ENCODE data around the gene EXD1. TPM values are rescaled to one million over a fixed set of nuclear protein-coding genes. Genes with fewer than 3 reads are reported as not detected.
"Not testable (repeated sequence)": the region's sequence is repeated elsewhere in the genome, so short reads cannot be mapped to it uniquely, and the experiment has no call there.

The EXD1 gene
- total RNA-seq, 2 donors from 2014 or later: not detected

GRCh38 chr15:41254560-41254959, 24.0 kb upstream of the EXD1 start:
- no peaks in the 10 kb centered on the region for H3K27me3 Mint-ChIP-seq
- H3K9me3 ChIP-seq (ENCODE audit: control insufficient read depth, low read length, poor library complexity, severe bottlenecking): no peaks in the 10 kb centered on the region
- H3K4me1 Mint-ChIP-seq: peaks cover 6% of the 10 kb centered on the region
- DNase-seq (no peak), ATAC-seq (no peak)
- no peak overlapping the region for H3K27ac Mint-ChIP-seq
- H3K4me3 Mint-ChIP-seq: no peak overlapping the region
- H3K36me3 Mint-ChIP-seq (ENCODE audit: low read depth): peaks cover 5% of the 10 kb centered on the region

GRCh38 chr15:41251411-41251810, 20.9 kb upstream of the EXD1 start:
- Mint-ChIP-seq H3K27me3 (no peaks in the 10 kb centered on the region), H3K4me1 (peaks cover 2% of the 10 kb centered on the region), H3K27ac (no peak overlapping the region), H3K36me3 (ENCODE audit: low read depth) (no peaks in the 10 kb centered on the region), H3K4me3 (no peak overlapping the region)
- ATAC-seq: no peak
- no peak for DNase-seq
- no peaks in the 10 kb centered on the region for H3K9me3 ChIP-seq (ENCODE audit: control insufficient read depth, low read length, poor library complexity, severe bottlenecking)

GRCh38 chr15:41250745-41251144, 20.2 kb upstream of the EXD1 start:
- not testable (repeated sequence) for H3K36me3 Mint-ChIP-seq (ENCODE audit: low read depth); H3K4me3 Mint-ChIP-seq; H3K9me3 ChIP-seq (ENCODE audit: control insufficient read depth, low read length, poor library complexity, severe bottlenecking); DNase-seq; H3K27ac Mint-ChIP-seq; H3K4me1 Mint-ChIP-seq; H3K27me3 Mint-ChIP-seq; ATAC-seq

- peaks cover 2% of the 10 kb centered on the region for H3K4me1 Mint-ChIP-seq
- no peaks in the 10 kb centered on the region for H3K27me3 Mint-ChIP-seq
- no peak overlapping the region for H3K4me3 Mint-ChIP-seq
- H3K27ac Mint-ChIP-seq: no peak overlapping the region
- no peaks in the 10 kb centered on the region for H3K9me3 ChIP-seq (ENCODE audit: control insufficient read depth, low read length, poor library complexity, severe bottlenecking)
- ATAC-seq (no peak), DNase-seq (no peak)
- no peaks in the 10 kb centered on the region for H3K36me3 Mint-ChIP-seq (ENCODE audit: low read depth)
Measured at GRCh38 chr15:41241221-41241964, 10.8 kb upstream of the EXD1 start.

GRCh38 chr15:41238100-41238499, 7.5 kb upstream of the EXD1 start:
- Mint-ChIP-seq H3K27ac (peak overlapping the region; percentile 39), H3K4me1 (peaks cover 8% of the 10 kb centered on the region), H3K4me3 (no peak overlapping the region), H3K27me3 (no peaks in the 10 kb centered on the region), H3K36me3 (ENCODE audit: low read depth) (no peaks in the 10 kb centered on the region)
- ATAC-seq: no peak
- DNase-seq: no peak
- no peaks in the 10 kb centered on the region for H3K9me3 ChIP-seq (ENCODE audit: control insufficient read depth, low read length, poor library complexity, severe bottlenecking)

GRCh38 chr15:41235929-41236328, 5.4 kb upstream of the EXD1 start:
- DNase-seq (no peak), ATAC-seq (no peak)
- H3K36me3 Mint-ChIP-seq (ENCODE audit: low read depth): no peaks in the 10 kb centered on the region
- H3K27me3 Mint-ChIP-seq: no peaks in the 10 kb centered on the region
- H3K9me3 ChIP-seq (ENCODE audit: control insufficient read depth, low read length, poor library complexity, severe bottlenecking): no peaks in the 10 kb centered on the region
- H3K4me3 Mint-ChIP-seq: no peak overlapping the region
- H3K27ac Mint-ChIP-seq: no peak overlapping the region
- peaks cover 19% of the 10 kb centered on the region for H3K4me1 Mint-ChIP-seq

- not testable (repeated sequence) for H3K27ac Mint-ChIP-seq; DNase-seq; ATAC-seq; H3K36me3 Mint-ChIP-seq (ENCODE audit: low read depth); H3K9me3 ChIP-seq (ENCODE audit: control insufficient read depth, low read length, poor library complexity, severe bottlenecking); H3K4me3 Mint-ChIP-seq; H3K27me3 Mint-ChIP-seq
- H3K4me1 Mint-ChIP-seq: peaks cover 21% of the 10 kb centered on the region
Measured at GRCh38 chr15:41235228-41235627, 4.7 kb upstream of the EXD1 start.

GRCh38 chr15:41233367-41233771, 2.8 kb upstream of the EXD1 start:
- no peaks in the 10 kb centered on the region for H3K9me3 ChIP-seq (ENCODE audit: control insufficient read depth, low read length, poor library complexity, severe bottlenecking)
- no peaks in the 10 kb centered on the region for H3K27me3 Mint-ChIP-seq
- no peak overlapping the region for H3K27ac Mint-ChIP-seq
- no peaks in the 10 kb centered on the region for H3K36me3 Mint-ChIP-seq (ENCODE audit: low read depth)
- no peak overlapping the region for H3K4me3 Mint-ChIP-seq
- DNase-seq: no peak
- peaks cover 21% of the 10 kb centered on the region for H3K4me1 Mint-ChIP-seq
- no peak for ATAC-seq

GRCh38 chr15:41231422-41232226, 1.1 kb upstream of the EXD1 start:
- H3K36me3 Mint-ChIP-seq (ENCODE audit: low read depth): no peaks in the 10 kb centered on the region

GRCh38 chr15:41230345-41230649, 260 bp downstream of the EXD1 start:
- Mint-ChIP-seq H3K4me1 (peaks cover 19% of the 10 kb centered on the region), H3K27me3 (no peaks in the 10 kb centered on the region), H3K36me3 (ENCODE audit: low read depth) (no peaks in the 10 kb centered on the region), H3K4me3 (peak overlapping the region; percentile 91), H3K27ac (peak overlapping the region; percentile 90)
- no peaks in the 10 kb centered on the region for H3K9me3 ChIP-seq (ENCODE audit: control insufficient read depth, low read length, poor library complexity, severe bottlenecking)
- ATAC-seq (no peak), DNase-seq (no peak)

More at GRCh38 chr15:41231422-41232226, 1.1 kb upstream of the EXD1 start:
- DNase-seq: no peak
- H3K27me3 Mint-ChIP-seq: no peaks in the 10 kb centered on the region
- H3K4me3 Mint-ChIP-seq: peak overlapping the region; percentile 91
- peak overlapping the region; percentile 90 for H3K27ac Mint-ChIP-seq
- ATAC-seq: peak; percentile 49
- no peaks in the 10 kb centered on the region for H3K9me3 ChIP-seq (ENCODE audit: control insufficient read depth, low read length, poor library complexity, severe bottlenecking)
- H3K4me1 Mint-ChIP-seq: peaks cover 19% of the 10 kb centered on the region

- Mint-ChIP-seq H3K27me3 (peaks cover 37% of the 10 kb centered on the region), H3K4me1 (peaks cover 4% of the 10 kb centered on the region), H3K4me3 (no peak overlapping the region), H3K36me3 (ENCODE audit: low read depth) (peaks cover 5% of the 10 kb centered on the region), H3K27ac (no peak overlapping the region)
- DNase-seq (no peak), ATAC-seq (no peak)
- H3K9me3 ChIP-seq (ENCODE audit: control insufficient read depth, low read length, poor library complexity, severe bottlenecking): no peaks in the 10 kb centered on the region
Measured at GRCh38 chr15:41219381-41219780, 11.2 kb downstream of the EXD1 start.

GRCh38 chr15:41218851-41219250, 11.7 kb downstream of the EXD1 start:
- Mint-ChIP-seq H3K27me3 (peaks cover 37% of the 10 kb centered on the region), H3K27ac (no peak overlapping the region)

GRCh38 chr15:41215708-41216107, 14.8 kb downstream of the EXD1 start:
- peaks cover 34% of the 10 kb centered on the region for H3K27me3 Mint-ChIP-seq

More at GRCh38 chr15:41218851-41219250, 11.7 kb downstream of the EXD1 start:
- H3K4me3 Mint-ChIP-seq: no peak overlapping the region
- ATAC-seq: no peak
- peaks cover 5% of the 10 kb centered on the region for H3K36me3 Mint-ChIP-seq (ENCODE audit: low read depth)
- no peaks in the 10 kb centered on the region for H3K9me3 ChIP-seq (ENCODE audit: control insufficient read depth, low read length, poor library complexity, severe bottlenecking)
- H3K4me1 Mint-ChIP-seq: peaks cover 4% of the 10 kb centered on the region
- DNase-seq: no peak

More at GRCh38 chr15:41215708-41216107, 14.8 kb downstream of the EXD1 start:
- Mint-ChIP-seq H3K36me3 (ENCODE audit: low read depth) (peaks cover under 1% of the 10 kb centered on the region), H3K4me3 (no peak overlapping the region), H3K27ac (peak overlapping the region; percentile 19), H3K4me1 (peaks cover 4% of the 10 kb centered on the region)
- no peak for ATAC-seq
- no peaks in the 10 kb centered on the region for H3K9me3 ChIP-seq (ENCODE audit: control insufficient read depth, low read length, poor library complexity, severe bottlenecking)
- no peak for DNase-seq

Data from T-helper 17 cell (primary cell).